GM18520 (cell line): ENCODE data around the gene DTNB.
"Not testable (repeated sequence)": the region's sequence is repeated elsewhere in the genome, so short reads cannot be mapped to it uniquely, and the experiment has no call there.

Source experiments
- ATAC-seq: cut with Tn5 transposase; IDR thresholded peaks from one replicate; pipeline ENCODE4 v1.9.1; 2021; ENCODE audit not compliant: unreplicated experiment

DTNB gene

DNA sequence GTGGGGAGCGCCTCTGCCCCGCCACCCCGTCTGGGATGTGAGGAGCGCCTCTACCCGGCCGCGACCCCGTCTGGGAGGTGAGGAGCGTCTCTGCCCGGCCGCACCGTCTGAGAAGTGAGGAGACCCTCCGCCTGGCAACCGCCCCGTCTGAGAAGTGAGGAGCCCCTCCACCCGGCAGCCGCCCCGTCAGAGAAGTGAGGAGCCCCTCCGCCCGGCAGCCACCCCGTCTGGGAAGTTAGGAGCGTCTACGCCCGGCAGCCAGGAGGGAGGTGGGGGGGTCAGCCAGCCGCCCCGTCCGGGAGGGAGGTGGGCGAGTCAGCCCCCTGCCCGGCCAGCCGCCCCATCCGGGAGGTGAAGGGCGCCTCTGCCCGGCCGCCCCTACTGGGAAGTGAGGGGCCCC lies 39.6 kb downstream of the DTNB start:
- not testable (repeated sequence) for ATAC-seq

DNA sequence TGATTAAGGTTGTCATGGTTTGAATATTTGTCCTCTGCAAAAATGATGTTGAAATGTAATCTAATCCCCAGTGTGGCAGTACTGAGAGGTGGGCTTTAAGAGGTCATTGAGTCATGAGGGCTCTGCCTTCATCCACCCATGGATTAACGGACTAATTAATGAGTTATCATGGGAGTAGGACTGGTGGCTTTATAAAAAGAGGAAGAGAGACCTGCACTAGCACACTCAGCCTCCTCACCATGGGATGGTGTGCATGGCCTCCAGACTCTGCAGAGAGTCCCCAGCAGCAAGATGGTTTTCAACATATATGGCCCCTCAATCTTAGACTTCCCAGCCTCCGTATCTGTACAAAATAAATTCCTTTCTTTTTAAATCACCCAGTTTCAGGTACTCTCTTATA lies 41.0 kb downstream of the DTNB start:
- no peak for ATAC-seq

DNA sequence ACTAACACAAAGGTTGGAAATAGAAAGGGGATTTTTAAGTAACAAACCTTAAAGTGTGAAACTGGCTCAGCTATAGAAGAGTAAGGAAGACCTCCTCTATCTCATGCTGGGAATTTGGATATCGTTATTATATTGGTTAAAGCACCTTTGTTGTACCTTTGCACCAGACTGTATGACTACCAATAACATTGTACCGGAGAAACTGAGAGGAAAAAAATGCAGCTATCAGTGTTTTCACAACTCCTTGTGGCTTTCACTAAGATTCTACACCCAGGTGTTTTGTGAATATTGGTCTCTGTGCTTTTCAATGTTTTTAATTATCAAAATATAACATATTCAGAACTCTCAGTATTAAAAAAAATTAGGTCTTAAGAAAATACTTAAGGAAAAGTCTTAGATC lies 48.7 kb downstream of the DTNB start:
- no peak for ATAC-seq

DNA sequence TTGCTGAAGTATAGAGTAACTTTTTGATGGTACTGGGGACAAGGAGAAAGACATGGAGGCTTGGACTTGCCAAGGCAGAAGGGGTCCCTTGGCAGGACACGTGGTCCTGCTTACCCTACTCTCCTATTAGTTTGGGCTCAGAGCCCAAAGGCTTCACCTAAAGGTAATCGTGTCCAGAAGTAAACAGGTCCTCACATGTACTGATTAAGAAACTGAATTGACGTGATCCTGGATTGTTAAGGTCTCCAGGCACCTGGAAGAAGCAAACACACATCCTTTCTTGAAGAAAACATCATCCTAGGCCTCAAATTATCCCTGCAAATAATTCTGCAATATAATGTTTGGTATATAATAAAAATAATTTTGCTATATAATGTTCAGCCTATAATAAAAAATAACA lies 50.0 kb downstream of the DTNB start:
- no peak for ATAC-seq

DNA sequence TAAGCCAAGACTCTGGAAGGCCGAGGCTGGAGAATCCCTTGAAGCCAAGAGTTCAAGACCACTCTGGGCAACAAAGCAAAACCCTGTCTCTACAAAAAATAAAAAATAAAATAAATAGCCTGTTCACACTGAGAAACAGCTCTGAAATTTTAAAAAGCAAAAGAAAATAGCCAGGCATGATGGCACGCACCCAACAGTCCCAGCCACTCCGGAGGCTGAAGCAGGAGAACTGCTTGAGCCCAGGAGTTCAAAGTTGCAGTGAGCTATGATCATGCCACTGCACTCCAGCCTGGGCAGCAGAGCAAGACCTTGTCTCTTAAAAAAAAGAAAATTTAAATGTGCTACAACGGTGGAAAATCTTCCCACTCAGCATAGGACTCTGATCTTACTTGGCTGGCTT lies 52.7 kb downstream of the DTNB start:
- no peak for ATAC-seq

DNA sequence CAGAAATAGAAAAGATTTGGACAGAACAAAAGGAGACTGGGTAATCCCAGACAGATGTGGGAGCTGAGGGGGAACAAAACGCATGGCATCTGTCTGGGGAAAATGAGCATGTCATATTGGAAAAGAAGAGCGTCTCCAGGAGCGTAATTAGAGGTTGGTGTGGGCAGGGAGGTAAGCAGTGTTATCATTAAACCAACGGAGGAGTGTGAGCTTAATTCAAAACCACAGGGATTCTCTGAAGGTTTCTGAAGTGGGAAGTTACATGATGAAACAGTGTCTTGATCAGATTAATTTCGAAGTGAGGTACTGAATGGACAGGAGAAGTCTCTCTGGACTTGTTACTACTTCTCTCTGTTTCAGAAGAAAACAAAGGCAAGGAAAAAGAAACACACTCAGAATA lies 53.3 kb downstream of the DTNB start:
- no peak for ATAC-seq

DNA sequence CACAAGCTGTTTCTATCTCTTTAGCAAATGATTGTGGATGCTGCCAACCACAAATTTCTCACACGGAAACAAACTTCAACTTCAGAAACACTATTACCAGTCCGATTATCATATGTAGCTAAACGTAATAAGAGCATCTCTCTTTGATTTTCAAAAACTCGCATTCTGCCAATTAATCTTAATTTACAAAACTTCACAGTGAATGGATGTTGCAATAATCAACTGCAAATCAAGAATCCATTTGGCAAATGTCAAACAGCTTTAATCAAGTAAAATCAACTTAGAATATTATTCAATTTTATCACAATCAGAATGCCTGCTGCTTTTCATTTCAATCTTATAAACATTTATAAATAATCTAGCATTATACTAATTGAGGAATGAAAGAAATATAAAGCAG lies 54.2 kb downstream of the DTNB start:
- no peak for ATAC-seq

DNA sequence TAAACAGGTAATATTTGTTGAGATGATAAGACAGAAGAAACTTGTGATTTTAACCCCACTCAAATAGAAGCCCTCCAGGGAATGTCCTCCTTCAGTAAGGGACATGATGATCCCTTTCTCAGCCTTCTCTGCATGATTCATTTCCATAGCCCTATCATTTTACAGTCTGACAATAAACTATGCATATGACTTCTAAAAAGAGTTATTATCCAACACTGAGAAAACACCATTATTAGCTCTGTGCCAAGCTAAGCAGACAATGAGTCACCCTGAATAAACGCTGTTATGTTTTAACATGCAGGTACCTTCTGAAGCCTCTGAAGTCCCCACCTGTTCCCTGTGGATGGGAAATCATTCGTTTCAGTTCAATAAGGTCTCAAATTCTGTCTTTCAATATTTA lies 54.7 kb downstream of the DTNB start:
- no peak for ATAC-seq

DNA sequence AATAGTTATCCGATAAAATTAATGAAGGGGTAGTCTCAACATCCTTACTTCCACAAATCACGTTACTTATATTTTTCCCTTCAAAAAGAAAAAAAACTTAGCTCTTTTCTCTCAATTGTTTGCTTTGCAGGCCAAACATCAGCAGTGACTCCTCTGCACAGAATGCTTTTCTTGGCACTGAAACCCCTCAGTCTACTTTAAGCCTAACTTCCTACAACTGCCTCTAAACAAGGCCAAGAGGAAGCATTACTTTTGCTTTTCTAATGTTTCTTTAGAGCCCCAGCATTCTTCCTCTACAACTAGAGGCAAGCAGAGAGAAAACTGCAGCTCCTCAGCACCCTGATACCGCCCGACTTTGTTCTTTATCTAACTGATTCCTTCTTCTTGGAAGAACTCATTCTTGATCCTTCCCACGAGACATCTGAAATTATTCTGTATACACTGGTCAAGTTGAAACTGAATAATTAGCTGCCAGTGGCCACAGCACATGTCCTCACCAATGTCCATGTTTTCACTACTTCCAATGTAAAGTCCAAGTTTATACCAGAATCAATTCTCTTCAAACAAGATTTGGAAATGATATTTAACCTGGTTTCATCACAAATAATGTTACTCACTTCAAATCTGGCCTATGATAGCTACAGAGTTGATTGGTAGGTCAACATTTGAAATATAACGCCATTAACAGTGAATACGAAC lies 55.3 kb downstream of the DTNB start:
- ATAC-seq, result no peak

DNA sequence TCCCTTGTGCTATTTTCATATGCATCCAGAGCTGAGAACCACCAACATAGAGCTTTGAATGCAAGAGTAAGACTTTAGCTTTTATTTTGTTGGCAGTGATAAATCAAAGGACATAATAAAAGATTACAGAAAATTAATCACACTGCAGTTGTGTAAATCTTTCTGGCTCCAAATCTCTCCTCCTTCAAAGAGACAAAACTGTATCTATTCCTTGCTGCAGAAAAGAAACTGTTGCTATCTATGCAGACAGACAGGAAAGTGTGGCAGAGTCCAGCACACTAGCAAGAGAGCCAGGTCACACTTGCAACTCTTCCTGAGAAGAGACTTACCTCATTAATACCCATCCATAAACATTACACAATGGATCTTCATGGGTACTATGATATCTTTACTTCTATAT lies 57.5 kb downstream of the DTNB start:
- no peak for ATAC-seq

DNA sequence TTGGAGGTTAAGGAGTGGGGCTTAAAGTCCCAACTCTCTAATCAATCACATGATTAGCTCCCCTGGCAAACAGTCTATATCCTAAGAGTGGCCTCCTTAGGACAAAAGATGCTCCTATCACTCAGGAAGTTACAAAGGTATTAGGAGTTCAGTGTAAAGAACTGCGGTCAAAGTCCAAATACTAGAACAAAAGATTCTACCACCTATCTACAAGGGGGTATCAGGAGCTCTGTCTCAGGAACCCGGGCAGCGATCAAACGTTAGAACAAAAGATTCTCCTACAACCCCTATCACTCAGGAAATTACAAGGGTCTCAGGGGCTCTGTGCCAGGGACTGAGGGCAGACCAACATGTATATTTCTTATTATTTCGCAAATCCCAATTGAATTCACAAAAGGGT lies 58.0 kb downstream of the DTNB start:
- no peak for ATAC-seq

DNA sequence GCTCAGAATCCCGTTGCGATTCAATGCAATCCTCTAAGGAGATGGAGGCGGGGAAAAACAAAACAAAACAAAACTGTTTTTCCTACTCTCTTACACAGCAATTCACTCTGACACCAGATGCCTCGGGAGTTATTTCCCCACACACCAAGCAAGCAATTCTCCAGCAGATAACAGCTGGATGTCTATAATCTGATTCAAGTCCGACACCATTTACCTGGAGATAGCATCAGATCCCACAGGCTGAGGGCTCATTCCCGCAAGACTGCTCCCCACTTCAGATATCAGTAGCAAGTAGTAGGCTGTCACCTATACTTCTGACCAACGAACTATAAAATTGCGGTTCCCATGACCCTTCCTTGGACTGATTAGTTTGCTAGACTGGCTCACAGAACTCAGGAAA lies 58.7 kb downstream of the DTNB start:
- ATAC-seq, result no peak

DNA sequence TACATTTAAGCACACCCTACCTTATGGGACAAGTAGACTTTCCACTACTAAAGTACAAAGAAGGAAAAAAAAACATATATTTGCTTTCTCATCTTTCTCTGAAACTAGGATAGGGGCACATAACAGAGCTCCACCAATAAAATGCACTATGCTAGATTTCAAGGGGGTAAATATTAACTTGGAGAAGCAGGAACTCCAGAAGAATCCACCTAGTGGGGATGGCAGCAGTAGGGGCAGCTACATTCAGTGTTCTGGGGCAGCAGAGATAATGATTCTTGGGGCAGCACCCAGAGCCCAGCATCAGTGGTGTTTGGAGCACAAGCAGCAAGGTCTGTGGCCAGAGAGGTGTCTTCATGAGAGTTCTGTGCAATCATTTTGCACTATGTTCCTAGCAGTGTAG lies 64.7 kb downstream of the DTNB start:
- no peak for ATAC-seq

DNA sequence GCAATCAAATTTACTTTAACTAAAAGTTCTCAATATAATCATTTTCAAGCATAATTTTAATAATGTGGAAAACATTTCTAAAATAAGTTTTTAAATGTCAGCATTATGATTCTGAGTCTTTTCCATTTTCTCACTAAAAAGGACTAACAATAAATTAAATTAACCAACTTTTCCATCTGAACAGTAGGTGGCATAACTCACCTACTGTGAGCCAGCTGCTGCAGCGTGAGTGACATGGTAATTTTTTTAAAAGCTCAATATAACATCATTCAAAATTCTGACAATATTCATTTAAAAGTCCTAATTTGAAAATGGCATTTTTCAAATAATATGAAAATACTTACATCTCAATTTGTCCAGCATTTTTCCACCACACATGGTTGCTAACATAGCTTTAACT lies 66.5 kb downstream of the DTNB start:
- no peak for ATAC-seq

DNA sequence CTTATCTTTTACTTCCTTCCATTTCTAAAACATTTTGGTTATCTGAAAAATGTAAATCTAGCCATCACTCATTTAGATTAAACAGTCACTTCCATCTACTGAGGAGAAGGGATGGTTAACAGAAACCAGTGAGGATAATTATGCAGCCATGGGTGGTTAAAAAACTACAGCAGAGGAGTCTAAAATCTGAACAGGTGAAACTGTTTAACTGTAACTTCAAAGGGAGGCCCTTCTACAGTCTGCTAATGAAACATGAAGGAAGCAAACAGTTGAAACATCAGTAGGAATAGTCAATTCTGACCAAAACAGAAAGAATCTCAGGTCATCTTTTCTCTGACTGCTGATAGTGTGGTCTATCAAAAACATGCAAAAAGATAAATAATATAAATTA lies 71.0 kb downstream of the DTNB start:
- no peak for ATAC-seq

DNA sequence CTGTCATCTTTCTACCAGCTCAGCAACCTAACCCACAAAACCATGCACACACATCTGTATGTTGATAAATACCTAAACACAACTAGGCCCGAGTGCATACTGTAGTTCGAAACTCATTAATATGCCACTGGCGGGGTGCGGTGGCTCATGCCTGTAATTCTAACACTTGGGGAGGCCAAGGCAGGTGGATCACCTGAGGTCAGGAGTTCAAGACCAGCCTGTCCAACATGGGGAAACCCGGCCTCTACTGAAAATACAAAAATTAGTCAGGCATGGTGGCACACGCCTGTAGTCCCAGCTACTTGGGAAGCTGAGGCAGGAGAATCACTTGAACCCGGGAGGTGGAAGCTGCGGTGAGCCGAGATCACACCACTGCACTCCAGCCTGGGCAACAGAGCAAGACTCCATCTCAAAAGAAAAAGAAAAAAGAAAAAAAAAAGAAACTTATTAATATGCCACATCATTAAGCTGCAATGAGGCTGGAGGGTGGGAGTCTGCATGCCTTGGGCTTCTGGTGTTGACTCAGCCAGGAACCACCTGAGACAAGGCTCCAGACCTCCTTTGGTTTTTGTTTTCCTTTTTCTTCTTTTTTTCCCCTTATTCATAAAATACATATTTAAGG lies 71.6 kb downstream of the DTNB start:
- ATAC-seq, result not testable (repeated sequence)

DNA sequence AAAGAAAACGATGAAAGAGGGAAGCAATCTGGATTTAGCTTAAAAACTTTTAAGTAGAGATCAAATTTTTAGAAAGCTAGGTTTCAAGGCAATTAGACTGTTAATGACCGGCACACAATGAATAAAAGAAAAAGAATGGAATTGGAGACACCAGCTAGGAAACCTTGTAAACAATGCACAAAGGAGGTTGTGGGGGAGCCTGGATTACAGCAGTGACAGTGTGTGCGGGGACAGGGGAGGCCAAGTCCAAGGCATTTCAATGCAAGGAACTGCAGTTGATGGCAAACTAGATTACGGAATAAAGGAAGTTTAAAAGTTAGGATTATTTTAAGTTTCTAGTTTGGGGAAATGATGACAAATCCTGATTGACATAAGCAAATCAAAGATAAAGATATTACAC lies 74.5 kb downstream of the DTNB start:
- no peak for ATAC-seq

DNA sequence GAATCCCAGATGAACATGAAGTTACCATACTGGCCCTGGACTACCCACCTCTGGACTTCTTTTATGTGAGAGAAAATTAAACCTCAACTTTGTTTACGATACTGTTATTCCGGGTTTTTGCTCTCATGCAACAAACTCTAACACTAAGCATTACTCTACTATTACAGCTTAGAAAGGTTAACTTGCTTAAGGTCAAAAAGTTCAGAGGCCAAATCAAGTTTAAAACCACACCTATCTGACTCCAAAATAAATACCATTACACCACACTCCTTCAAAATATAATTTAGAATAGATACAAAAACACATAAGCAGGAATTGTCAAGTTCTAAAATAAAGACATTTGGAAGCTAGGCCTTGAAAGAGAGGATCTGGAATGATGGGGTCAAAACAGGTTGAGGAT lies 75.0 kb downstream of the DTNB start:
- ATAC-seq, result no peak

DNA sequence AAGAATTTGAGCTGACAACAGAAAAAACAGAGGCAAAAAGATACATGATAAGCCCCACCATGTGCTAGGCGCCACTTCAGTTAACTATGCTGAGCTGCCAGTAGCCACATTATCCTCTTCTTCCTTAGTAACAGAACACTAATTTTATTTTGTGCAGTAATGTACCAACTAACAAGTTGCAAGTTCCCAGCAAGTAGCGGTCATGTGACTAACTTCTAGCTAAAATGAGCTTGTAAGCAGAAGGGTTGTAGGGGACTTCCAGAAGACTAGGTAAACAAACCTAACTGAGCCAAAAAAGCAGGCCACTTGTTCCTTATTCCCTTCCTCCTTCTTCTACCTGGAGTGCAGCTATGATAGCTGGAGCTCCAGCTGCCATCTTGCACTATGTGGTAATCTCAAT lies 75.5 kb downstream of the DTNB start:
- no peak for ATAC-seq

DNA sequence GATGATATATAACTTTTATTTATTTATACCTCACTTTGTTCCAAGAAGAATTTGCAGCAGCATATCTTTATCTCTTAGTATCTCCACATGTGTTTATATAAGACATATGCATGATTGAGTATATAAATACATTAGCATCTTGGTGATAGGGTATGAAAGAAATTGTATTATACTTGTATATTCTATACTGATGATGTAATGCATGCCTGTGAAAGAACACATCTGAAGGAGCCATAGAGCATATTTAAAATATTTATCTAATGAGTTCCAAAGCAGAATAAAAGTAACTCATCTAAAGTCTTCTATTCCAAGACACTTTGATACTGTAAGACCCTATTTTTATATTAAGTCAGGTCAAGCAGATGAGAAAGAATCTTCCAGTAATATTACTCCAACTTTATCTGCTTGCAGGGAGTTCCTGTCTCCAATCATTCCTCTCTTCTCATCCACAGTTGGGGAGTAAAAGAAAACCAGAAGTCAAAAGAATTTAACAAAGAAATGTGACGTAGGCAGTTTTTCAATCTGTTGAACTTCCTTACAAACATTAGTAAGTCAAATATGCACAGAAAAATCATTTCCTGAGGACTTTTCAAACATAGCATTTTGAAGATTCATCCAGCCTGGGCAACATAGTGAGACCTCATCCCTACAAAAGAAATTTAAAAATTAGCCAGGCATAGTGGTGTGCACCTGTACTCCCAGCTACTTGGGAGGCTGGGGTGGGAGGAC lies 76.7 kb downstream of the DTNB start:
- ATAC-seq, result no peak

DNA sequence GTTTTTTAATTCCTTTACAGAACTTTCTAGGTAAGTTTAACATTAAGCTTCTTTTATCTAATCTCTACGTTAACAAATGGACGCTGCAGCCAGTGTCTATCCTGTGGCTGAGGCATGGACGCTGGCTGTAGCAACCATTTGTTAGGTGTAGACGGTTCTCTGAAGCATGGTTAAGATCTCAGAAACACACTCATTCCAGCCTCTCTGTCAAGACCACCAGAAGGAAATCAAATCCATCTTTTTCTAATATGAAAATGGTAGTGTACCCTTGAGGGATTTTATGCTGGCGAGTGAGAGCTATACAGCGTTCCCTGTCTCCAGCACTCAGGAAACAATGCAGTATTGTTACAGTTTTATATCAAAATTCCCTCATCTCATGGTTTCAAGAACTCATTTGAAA lies 78.0 kb downstream of the DTNB start:
- ATAC-seq, result no peak

DNA sequence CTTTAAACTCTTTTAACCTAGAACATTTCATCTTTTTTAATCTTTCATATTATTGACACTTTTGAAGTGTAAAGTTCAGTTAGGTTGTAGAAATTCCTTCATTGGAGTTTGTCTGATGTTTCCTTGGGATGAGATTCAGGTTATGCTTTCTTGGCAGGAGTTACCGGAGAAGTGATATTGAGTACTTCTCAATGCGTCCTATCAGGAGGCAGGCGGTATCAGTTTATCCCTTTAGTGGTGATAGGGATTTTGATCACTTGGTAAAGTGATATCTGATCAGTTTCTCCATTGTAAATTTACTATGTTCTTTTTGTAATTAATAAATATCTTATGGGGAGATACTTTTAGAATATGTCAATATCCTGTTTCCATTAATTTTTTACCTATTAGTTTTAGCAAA lies 78.4 kb downstream of the DTNB start:
- ATAC-seq, result no peak
